CMK (cell line): ENCODE data around the gene CORO2A.
"Not testable (repeated sequence)": the region's sequence is repeated elsewhere in the genome, so short reads cannot be mapped to it uniquely, and the experiment has no call there.

Source experiments
- DNase-seq: peaks from one replicate; pipeline ENCODE4 v3.0.0-alpha.2; 2010; ENCODE audit warnings: low read depth

Gene CORO2A

DNA sequence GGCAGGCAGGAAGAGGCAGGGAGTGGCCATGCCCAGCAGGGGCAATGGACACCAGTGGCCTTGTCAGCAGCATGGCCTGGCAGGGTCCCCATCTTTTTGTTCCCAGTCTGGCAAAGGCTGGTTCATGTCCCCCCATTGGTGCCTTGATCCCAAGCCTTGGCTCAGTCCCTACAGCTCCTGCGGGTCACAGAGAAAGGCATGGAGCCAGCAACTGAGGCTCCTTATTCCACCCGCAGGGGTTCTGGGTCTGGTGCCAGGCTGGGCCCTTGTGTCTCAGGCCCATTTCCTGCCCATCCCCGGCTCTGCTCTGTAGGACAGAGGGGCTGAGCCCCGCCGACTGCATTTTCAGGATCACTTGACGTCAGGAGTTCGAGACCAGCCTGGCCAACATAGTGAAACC is 87.4 kb downstream of the CORO2A start:
- no peak for DNase-seq

DNA sequence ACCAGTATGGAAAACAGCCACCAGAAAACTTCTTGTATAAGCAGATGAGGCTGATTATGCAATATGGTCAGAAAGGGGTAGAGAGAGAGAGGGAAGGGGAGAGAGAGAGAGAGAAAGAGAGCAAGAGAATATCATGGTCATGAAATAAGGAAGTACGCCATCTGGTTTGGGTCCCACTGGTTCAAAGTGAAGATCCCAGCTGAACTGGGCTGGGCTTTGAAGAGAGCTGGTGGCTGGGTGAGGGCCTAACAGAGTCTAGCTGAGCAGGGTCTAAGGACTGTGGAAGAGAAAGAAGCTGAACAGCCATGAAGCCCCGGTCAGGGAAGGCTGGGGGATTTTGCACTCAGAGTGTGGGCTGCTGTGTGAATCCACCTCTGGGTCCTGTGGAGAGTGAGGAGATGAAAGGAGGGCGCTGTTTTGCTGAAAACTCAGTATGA is 88.0 kb downstream of the CORO2A start:
- DNase-seq: no peak

DNA sequence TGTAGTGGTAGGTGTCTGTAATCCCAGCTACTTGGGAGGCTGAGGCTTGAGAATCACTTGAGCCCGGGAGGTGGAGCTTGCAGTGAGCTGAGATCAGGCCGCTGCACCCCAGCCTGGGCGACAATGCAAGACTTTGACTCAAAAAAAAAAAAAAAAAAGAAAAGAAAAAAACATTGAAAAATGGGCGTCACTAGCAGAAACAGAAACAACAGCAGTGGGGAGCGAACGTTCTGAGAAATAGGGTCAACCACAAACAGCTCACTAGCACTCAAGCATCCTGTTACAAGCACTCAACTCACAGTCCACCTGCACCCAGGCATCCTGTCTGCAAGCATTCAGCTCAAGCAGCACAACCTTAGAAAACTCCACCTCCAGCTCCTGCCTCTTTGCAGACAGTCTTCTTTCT is 90.6 kb downstream of the CORO2A start:
- DNase-seq: no peak

DNA sequence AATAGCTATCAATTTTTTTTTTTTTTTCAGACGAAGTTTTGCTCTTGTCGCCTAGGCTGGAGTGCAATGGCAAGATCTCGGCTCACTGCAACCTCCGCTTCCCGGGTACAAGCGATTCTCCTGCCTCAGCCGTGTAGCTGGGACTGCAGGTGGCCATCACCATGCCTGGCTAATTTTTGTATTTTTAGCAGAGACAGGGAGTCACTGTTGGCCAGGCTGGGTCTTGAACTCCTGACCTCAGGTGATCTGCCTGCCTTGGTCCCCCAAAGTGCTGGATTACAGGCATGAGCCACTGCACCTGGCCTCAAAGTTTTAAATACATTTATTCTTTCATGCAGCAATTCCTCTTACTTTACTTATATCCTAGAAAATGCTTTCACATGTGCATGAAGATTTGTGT is 91.0 kb downstream of the CORO2A start:
- DNase-seq: no peak

DNA sequence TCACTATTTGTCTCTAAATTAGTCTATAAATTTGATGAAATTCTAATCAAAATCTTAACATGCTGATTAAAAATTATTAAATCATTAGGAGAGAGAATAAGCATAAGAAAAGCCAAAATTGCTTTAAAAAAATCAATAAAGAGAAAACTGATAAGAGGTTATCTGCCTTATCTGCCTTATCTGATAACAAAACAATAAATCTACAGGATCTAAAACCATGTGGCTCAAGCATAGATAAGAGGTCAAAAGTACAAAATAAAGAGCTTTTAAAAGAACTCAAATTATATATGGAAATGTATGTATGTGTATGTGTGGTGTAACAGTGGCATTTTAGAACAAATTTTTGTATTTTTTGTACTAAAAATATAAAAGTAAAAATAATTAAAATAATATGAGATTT is 92.0 kb downstream of the CORO2A start:
- DNase-seq: no peak

DNA sequence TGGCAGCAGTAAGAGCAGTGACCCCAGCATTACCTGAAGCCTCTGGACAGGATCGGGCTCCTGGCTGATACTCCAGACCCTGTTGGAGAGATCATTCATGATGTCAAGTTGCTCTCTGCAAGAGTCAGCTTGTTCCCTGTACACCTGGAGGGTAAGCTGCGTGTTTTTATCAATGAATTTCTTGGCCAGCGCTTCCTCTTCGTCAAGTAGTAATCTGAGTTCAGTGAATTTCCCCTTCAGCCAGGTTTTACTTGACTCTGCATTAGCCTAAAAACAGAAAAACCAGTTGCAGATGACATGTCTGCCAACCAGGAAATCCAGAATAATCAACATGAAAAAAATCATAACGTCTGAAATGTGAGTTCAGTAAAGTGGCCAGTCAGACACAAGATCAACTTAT is 92.5 kb downstream of the CORO2A start:
- DNase-seq: no peak

DNA sequence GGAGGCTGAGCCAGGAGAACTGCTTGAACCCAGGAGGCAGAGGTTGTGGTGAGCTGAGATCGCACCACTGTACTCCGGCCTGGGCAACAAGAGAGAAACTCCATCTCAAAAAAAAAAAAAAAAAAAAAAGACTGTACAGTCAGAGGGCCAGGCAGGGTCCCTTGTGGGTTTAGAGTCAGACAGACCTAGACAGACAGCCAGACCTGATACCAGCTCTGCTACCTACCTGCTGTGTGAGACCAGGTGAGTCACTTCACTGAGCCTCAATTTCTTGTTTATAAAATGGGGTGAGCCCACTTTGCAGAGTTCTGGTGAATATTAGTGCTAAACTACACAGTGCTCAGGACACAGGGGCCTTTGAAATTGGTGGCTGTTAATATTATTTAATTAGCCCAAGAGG is 93.1 kb downstream of the CORO2A start:
- DNase-seq: no peak

DNA sequence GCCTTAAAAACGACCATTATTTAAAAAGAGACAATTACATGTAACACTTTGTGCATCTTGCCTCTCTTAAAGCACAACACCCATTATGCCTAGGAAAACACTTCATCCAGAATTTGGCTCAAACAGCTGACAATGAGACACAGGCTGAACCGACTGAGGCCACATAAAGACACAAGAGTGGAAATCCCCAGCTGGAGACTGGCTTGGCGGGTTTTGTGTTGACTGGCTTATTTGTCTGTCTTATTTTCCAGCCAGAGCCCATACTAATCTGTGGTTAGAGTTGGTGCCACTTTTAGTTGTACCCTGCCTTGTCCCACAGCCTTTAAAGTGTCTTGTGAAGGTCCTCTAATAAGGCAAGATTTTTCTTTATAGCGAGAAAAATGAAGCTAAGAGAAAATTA is 94.6 kb downstream of the CORO2A start:
- DNase-seq: no peak

DNA sequence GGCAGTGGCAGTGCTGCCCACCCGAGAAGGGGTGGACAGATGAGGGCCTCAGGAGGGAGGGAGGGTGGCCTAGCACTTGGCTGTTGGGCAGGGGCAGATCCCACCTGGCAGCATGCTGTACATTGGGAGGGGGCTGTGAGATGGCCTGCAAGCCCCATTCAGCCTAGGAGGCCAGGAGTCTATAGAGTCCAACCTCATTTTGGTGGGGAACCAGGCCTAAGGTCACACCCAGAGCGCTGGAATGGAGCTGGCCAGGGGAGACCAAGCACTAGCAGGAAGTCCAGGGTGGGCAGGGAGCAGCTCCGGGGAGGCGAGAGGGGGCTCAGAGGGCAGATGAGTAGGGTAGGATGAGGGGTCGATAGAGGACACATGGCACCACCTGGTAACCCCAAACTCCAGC is 96.3 kb downstream of the CORO2A start:
- no peak for DNase-seq

DNA sequence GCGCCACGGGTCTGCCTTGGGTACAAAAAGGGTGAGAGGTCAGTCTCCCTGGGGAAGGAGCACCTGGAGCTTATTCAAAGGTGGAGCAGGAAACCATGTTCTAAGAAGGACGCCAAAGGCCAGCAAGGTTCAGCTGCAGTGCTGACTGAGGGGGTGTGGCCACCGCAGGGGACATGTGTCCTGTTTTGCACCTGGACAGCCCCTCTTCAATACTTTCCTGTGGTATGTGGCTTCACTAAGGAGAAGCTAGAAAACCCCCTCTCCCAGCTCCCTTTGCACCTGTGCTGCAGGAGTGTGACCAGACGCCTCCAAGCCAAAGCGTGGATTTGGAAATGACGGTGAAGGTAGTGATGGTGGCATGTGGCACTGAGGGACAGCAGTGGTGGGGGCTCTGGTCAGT is 97.0 kb downstream of the CORO2A start:
- no peak for DNase-seq

DNA sequence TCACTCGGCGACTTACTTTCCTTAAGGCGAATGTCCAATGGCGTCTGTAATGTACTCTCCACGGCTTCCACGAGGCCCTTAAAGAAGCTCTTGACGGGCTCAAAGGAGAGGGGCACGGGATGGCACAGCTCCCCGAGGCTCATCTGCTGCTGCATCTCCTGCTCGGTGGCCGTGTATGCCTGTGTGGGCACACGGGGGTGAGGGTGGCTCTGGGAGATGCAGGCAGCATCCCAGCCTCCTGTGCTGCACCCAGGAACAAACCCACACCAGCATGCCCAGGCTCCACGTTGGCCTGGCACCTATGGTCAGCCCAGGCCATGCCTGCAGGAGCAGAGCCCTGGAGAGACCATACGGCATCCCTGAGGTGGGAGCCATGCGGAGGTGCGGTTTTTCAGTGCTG is 97.6 kb downstream of the CORO2A start:
- DNase-seq: no peak

DNA sequence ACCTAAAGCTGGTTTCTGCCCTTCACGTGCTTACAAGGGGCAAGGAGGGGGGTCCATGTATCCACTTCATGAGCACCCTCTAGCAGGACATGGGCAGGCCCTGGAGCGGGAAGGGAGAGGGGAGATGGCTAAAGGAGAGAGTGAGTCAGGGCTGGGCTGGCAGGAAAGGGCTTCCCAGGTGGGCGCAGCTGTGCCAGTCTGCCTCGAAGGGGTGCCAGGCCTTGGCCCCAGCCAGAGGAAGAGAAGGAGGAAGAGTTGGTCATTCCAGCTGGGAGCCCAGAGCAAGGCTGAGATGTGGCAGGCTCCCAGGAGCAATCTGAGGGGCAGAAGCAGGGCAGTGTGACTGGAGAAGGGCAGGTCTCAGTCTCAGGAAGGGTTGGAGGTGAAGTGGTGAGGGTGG is 98.1 kb downstream of the CORO2A start:
- DNase-seq: no peak

DNA sequence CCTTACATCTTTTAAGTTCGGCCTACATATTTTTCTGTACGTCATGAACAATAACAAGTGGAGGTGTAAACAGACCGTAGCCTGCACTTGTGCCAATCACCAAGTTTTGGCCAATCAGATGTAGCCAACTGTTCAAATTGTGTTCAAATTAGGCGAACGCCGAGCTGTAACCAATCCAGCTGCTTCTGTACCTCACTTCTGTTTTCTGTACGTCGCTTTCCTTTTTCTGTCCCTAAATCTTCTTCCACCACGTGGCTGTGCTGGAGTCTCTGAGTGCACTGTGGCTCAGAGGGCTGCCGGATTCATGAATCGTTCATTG is 99.9 kb downstream of the CORO2A start:
- no peak for DNase-seq

DNA sequence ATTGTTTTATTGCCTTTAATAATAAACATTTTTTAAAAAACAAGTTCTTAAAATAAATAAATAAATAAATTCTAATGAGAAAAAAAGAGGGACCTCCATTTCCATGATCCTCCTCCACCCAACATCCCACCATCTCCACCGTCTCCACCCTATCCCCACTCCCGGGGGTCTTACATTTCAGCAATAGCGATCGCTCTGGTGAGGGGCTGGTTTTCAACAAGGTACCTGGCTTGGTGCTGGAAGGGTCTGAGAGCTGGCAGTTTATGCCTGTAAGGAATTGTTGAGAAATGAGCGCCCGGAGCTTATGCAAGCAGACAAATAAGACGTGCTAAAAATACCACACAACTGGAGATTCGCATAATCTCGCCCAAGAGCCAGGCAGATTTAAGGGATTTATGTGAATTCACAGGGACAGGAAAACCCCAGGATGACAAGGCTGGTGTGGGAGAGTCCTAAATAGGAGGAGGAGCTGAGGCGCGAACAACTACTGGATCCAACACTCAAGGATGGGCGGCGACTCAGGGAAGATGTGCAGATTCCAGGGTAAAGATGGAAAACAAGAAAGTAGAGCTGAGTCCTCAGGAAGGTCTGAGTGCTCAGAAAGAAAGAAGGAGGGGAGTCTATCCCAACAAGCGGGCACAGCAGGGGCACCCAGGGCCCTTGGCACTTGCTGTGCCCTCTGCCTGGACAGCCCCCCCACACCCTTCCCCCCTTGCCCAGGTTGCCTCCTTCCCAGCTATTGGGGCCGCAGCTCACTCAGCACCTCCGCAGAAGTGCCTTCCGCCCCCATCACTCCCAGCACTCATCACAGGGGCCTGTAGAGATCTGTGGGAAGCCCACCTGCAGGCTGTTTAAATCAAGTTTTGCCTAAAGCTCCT is 100.5 kb downstream of the CORO2A start:
- DNase-seq: no peak

DNA sequence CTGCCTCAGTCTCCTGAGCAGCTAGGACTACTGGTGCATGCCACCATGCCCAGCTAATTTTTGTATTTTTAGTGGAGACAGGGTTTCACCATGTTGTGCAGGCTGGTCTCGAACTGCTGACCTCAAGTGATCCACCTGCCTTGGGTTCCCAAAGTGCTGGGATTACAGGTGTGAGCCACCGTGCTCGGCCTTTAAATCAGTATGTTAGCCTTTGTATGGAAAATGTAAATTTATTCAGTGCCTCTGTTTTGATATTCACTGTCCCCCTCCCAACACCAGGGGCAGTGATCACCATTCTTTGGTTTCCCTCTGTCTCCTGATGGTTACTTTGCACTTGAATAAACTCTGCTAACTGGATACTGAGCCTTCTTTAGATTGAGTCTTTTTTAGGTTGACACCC is 101.8 kb downstream of the CORO2A start:
- DNase-seq: not testable (repeated sequence)

DNA sequence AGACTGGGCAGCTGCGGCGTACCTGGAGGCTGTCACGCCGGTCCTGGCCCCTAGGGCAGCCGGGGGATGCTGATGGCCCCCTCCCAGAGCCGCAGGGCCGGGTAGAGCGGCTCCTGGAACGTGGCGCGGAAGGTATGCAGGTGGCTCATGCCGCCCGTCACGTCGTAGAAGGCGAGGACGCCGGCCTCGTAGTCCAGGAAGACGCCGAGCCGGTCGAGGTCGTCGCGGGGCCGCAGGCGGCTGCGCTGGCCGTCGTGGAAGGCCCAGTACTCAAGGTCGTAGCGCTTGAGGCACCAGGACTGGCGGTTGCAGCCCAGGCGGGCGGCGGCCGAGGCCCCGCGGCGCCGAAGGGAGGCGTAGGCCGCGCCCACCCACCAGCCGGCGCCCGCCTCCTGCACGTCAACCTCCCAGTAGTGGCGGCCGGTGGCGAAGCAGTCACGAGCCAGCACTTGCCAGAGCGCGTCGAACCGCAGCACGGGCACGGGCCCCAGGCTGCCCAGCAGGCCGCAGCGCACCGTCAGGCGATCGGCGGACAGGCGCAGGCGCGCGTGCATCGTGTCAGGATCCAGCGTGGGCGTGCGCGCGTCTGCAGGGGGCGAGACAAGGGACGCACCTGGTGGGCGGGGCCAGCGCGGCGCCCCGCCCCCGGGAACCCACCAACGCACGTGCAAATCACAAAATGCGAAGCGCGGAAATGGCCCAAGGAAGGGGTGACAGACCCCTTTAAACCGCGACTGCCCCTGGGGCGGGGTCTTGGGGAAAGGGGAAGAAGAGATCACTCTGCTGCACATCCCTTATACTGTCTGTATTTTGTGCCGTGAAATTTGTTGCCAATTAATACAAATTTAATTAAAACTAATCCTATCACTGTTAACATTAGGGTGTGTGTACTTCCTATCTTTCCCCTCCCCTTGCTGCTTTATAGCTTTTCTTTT is 104.8 kb downstream of the CORO2A start:
- DNase-seq: no peak

DNA sequence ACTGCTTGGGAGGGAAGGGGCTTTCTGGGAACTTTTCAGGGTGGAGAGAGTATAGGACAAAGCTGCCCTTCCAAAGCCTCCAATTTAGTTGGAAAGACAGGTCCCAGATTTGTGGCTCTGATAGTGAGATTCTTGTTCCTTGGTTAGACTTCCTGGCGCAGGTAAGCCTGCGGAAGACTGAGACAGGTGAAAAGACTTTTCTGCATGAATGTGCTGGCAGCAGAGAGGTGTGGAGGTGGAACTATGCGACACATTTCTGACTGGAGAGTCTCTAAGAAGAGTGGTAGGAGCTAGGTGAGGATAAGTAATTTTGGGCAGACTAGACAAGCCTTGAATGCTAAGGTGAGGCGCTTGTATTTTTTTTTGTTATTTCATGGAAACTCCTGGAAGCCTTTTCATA is 106.0 kb downstream of the CORO2A start:
- DNase-seq: no peak

DNA sequence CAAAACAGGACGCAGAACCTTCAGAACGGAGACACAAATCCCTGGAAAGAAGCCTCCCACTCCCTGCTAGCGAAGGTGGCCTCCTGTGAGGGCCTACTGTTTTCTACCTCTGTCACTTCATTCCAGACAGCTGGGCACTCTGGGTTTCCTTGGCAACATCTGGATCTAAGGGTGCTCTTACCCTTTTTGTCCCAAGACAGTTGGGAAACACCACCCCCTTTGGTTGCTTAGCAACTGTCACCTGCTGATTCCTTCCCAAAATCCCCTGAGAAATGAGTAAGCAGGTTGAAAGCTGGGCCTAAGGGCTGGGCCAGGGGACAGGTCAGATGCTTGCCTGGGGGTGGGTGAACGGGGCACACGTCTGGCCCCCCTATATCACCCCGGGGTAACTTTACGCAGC is 106.5 kb downstream of the CORO2A start:
- DNase-seq: no peak

DNA sequence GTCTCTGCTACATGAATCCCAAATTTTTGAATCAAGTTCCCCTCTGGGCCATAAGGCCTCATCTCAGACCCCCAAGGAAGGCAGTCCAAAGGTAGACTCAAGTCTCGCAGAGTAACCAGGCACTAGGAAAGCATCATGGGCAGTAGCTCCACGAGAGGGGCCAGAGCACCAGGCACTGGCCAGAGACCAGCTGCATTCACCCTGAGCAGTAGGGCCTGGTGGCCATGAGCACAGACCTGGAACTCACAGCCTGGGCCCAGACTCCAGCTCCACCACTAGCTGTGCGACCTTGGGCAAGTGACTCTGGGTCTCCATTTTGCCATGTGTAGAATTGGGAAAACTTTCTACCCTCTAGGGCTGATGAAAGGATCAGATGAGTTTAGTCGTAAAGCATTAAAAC is 107.4 kb downstream of the CORO2A start:
- DNase-seq: no peak

DNA sequence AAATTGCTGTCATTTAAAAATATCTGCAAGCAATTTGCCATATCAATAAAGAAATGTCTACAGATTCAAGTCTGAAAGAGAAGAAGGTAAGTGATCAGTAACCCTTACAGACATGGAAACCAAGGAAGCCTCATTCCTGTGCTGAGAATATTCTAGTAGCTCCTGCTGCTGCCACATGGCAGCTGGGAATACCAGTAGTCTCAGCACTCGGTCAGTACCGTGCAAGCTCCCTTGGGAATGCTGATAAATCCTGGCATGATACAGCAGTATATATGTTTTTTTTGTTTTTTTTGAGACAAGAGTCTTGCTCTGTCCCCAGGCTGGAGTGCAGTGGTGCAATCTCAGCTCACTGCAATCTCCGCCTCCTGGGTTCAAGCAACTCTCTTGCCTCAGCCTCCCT is 108.0 kb downstream of the CORO2A start:
- DNase-seq: no peak

DNA sequence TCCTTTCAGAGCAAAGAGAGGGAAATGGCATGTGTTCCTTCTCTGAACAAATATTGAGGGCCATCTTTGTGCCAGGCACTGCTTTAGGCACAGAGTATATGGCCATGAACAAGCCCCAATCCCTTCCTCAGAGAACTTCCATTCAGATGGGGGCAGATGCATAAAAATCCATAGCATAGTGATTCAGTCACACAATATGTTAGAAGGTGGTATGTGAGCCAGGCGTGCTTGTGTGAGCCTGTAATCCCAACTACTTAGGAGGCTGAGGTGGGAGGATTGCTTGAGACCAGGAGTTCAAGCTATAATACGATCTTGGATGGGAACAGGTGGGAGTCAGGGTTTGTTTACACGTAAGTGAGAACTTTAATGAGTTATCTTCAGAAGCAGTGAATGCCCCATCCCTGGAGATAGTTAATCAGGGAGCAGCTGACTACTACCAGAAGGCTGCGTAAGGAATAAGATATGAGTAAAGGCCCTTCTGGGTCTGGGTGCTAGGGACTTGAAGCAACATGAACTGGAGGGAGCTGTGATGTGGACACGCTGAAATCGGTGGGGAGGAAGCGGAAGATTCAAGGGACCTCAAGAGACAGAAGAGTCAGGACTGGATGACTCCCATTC is 108.8 kb downstream of the CORO2A start:
- no peak for DNase-seq

DNA sequence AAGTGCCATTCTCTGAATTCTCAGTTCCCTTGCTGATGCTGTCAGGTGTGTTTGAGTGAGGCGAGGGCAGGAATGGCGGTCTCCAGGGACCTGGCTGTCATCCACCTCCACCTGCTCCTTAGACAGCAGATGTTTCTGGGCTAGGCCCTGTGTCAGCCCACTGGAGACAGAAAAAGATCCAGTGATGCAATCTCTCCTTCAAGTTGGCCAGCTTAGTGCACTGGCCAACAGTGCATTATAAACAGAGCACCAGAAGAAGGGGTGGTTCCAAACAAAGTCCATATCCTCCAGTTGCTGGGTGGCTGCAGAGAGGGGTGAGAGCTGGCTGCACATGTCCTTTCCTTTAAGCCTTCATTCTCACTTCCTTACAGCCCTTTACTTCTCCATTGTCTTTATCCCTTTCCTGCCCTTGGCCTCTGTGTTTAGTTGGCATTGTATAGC is 109.4 kb downstream of the CORO2A start:
- no peak for DNase-seq
